A549 (cell line): ENCODE data around the gene NFASC. TPM values are rescaled to one million over a fixed set of nuclear protein-coding genes. Genes with fewer than 3 reads are reported as not detected.

Experiments
- ATAC-seq, 2 experiments: fragments of 200-7000 bp in 1 of 2; fragments of >200 bp in 1 of 2; cut with Nextera tagmentation in 1 of 2; cut with Tn5 transposase in 1 of 2; 3 replicates each; pipeline versions ENCODE4 v1.8.0 to v1.9.1; 2018 to 2020; ENCODE audit warnings: mild to moderate bottlenecking in 1 of 2, moderate library complexity in 1 of 2
- CTCF ChIA-PET: fragments of 300-600 bp; sonication (Branson Sonifier 250); formaldehyde crosslinking; extraction: SDS; loops from one replicate; lab custom pipeline; 2021; ENCODE audit warnings: antibody characterized with exemption, inconsistent platforms; lab: Yijun Ruan, JAX
- POLR2A ChIA-PET: fragments of 350-600 bp; formaldehyde crosslinking; extraction: SDS; loops from one replicate; lab custom pipeline; 2021; ENCODE audit warnings: antibody characterized with exemption, inconsistent platforms; lab: Yijun Ruan, JAX
- DNase-seq, 2 experiments: peaks; one replicate each; pipeline versions ENCODE4 v3.0.0 to v3.0.0-alpha.2; 2011 to 2016; ENCODE audit warnings: low read depth in 1 of 2, low spot score in 1 of 2
- FAIRE-seq: peaks from 2 replicates; lab custom pipeline; 2011; peaks lifted over from hg19 to GRCh38; lab: Jason Lieb, UNC
- H3K27ac ChIP-seq, 2 experiments: fragments of >200 bp; sonication (Bioruptor Twin); formaldehyde crosslinking; 3 replicates each; pipeline ENCODE4 v1.5.1; 2016 to 2017
- H3K4me1 ChIP-seq: fragments of >200 bp; sonication (Bioruptor Twin); formaldehyde crosslinking; 3 replicates; pipeline ENCODE4 v1.6.1; 2016
- H3K4me2 ChIP-seq: fragments of >200 bp; sonication (Bioruptor Twin); formaldehyde crosslinking; 3 replicates; pipeline ENCODE4 v1.6.1; 2016
- H3K4me3 ChIP-seq: fragments of >200 bp; sonication (Bioruptor Twin); formaldehyde crosslinking; 3 replicates; pipeline ENCODE4 v1.5.1; 2016
- H3K9me3 ChIP-seq: fragments of >200 bp; sonication (Bioruptor Twin); formaldehyde crosslinking; 3 replicates; pipeline ENCODE4 v1.6.1; 2016
- ATOH8 ChIP-seq: fragments of 250-450 bp; sonication (Bioruptor Pico); IDR thresholded peaks from 2 replicates; pipeline ENCODE4 v1.5.0; 2020; ENCODE audit warnings: low read depth, mild to moderate bottlenecking, moderate library complexity
- BCL3 ChIP-seq: fragments of >200 bp; sonication (Bioruptor Twin); formaldehyde crosslinking; IDR thresholded peaks from 3 replicates; pipeline ENCODE4 v1.6.1; 2016
- BHLHE40 ChIP-seq: IDR thresholded peaks from 2 replicates; pipeline ENCODE4 v1.6.1; 2012; ENCODE audit warnings: low read depth, low read length, inconsistent platforms
- CHD4 ChIP-seq: fragments of 200-600 bp; sonication (generic); IDR thresholded peaks from 2 replicates; pipeline ENCODE4 v1.6.1; 2016; ENCODE audit warnings: antibody characterized with exemption, mild to moderate bottlenecking, borderline replicate concordance
- E2F6 ChIP-seq: IDR thresholded peaks from 2 replicates; pipeline ENCODE4 v1.6.1; 2012; ENCODE audit warnings: low read depth, borderline replicate concordance
- EHF ChIP-seq: fragments of 250-450 bp; sonication (Bioruptor Pico); IDR thresholded peaks from 2 replicates; pipeline ENCODE4 v1.5.0; 2020; ENCODE audit warnings: mild to moderate bottlenecking
- EHMT2 ChIP-seq: fragments of 200-600 bp; sonication (generic); IDR thresholded peaks from 2 replicates; pipeline ENCODE4 v1.6.1; 2016; ENCODE audit warnings: antibody characterized with exemption, low read depth, mild to moderate bottlenecking, moderate library complexity
- ESRRA ChIP-seq: fragments of 150-350 bp; IDR thresholded peaks from 2 replicates; pipeline ENCODE4 v1.6.1; 2014; ENCODE audit warnings: mild to moderate bottlenecking, low read length, borderline replicate concordance
- FOSB ChIP-seq: fragments of 250-450 bp; sonication (Bioruptor Pico); IDR thresholded peaks from 2 replicates; pipeline ENCODE4 v1.5.0; 2020; ENCODE audit warnings: mild to moderate bottlenecking, moderate library complexity
- FOSL2 ChIP-seq, 2 experiments: fragments of 450-650 bp in 1 of 2; fragments of >200 bp in 1 of 2; sonication (Bioruptor Twin) in 1 of 2; formaldehyde crosslinking; IDR thresholded peaks; 2 replicates each; pipeline versions ENCODE4 v1.5.0 to v1.6.1; 2016 to 2020; ENCODE audit warnings: mild to moderate bottlenecking in 1 of 2, moderate library complexity in 1 of 2
- GATA3 ChIP-seq: IDR thresholded peaks from 2 replicates; pipeline ENCODE4 v1.6.1; 2012; ENCODE audit warnings: borderline replicate concordance
- HOXA7 ChIP-seq: fragments of 250-450 bp; sonication (Bioruptor Pico); IDR thresholded peaks from 2 replicates; pipeline ENCODE4 v1.5.0; 2020; ENCODE audit warnings: mild to moderate bottlenecking, moderate library complexity
- HOXB13 ChIP-seq: fragments of 250-450 bp; sonication (Bioruptor Pico); IDR thresholded peaks from 2 replicates; pipeline ENCODE4 v1.5.0; 2020; ENCODE audit warnings: low read depth, mild to moderate bottlenecking, moderate library complexity
- JUNB ChIP-seq: fragments of >200 bp; sonication (Bioruptor Twin); formaldehyde crosslinking; IDR thresholded peaks from 2 replicates; pipeline ENCODE4 v1.6.1; 2016
- KDM1A ChIP-seq: fragments of 200-600 bp; sonication (generic); IDR thresholded peaks from 2 replicates; pipeline ENCODE4 v1.6.1; 2016; ENCODE audit warnings: low read depth, mild to moderate bottlenecking
- KDM5A ChIP-seq: fragments of 200-600 bp; sonication (generic); IDR thresholded peaks from 2 replicates; pipeline ENCODE4 v1.6.1; 2016; ENCODE audit warnings: antibody characterized with exemption, mild to moderate bottlenecking
- MAX ChIP-seq: IDR thresholded peaks from 2 replicates; pipeline ENCODE4 v1.6.1; 2012
- MYC ChIP-seq: IDR thresholded peaks from 2 replicates; pipeline ENCODE4 v1.6.1; 2012; ENCODE audit warnings: mild to moderate bottlenecking, inconsistent platforms, low read length, improper control_type of control experiment, borderline replicate concordance
- NFE2L2 ChIP-seq: fragments of 150-350 bp; conservative IDR thresholded peaks from 2 replicates; pipeline ENCODE4 v1.6.1; 2014; ENCODE audit warnings: low read length
- NPAS2 ChIP-seq: fragments of 250-450 bp; sonication (Bioruptor Pico); IDR thresholded peaks from 2 replicates; pipeline ENCODE4 v1.8.0; 2022; ENCODE audit warnings: mild to moderate bottlenecking, moderate library complexity, borderline replicate concordance
- NR3C1 ChIP-seq: fragments of >200 bp; sonication (Bioruptor Twin); formaldehyde crosslinking; IDR thresholded peaks from 3 replicates; pipeline ENCODE4 v1.6.1; 2017
- POLR2A ChIP-seq: IDR thresholded peaks from 2 replicates; pipeline ENCODE4 v1.6.1; 2012; ENCODE audit warnings: mild to moderate bottlenecking, low read length
- POLR2AphosphoS2 ChIP-seq: conservative IDR thresholded peaks from 2 replicates; pipeline ENCODE4 v1.6.1; 2012; ENCODE audit warnings: low read length, improper control_type of control experiment, inconsistent platforms
- RAD21 ChIP-seq, 2 experiments: fragments of >200 bp in 1 of 2; sonication (Bioruptor Twin) in 1 of 2; formaldehyde crosslinking in 1 of 2; IDR thresholded peaks in 1 of 2; conservative IDR thresholded peaks in 1 of 2; 2 replicates in 1 of 2; 3 replicates in 1 of 2; pipeline ENCODE4 v1.6.1; 2012 to 2018; ENCODE audit warnings: inconsistent platforms in 1 of 2
- RCOR1 ChIP-seq: fragments of 150-350 bp; IDR thresholded peaks from 2 replicates; pipeline ENCODE4 v1.6.1; 2014; ENCODE audit warnings: antibody characterized with exemption, low read length, low read depth
- RFX5 ChIP-seq: fragments of 450-650 bp; IDR thresholded peaks from 2 replicates; pipeline ENCODE4 v1.7.1; 2014; ENCODE audit warnings: antibody characterized with exemption, mild to moderate bottlenecking, moderate library complexity
- SREBF2 ChIP-seq: fragments of 450-650 bp; IDR thresholded peaks from 2 replicates; pipeline ENCODE4 v1.6.1; 2014; ENCODE audit warnings: mild to moderate bottlenecking, moderate library complexity
- TP53 ChIP-seq: fragments of 250-450 bp; sonication (Bioruptor Pico); IDR thresholded peaks from 2 replicates; pipeline ENCODE4 v1.5.0; 2021; ENCODE audit warnings: mild to moderate bottlenecking, moderate library complexity
- ZFP36 ChIP-seq: fragments of 450-650 bp; IDR thresholded peaks from 2 replicates; pipeline ENCODE4 v1.6.1; 2014; ENCODE audit warnings: borderline replicate concordance; ENCODE audit not compliant: partially characterized antibody
- ZSCAN20 ChIP-seq: fragments of 250-450 bp; sonication (Bioruptor Pico); IDR thresholded peaks from 2 replicates; pipeline ENCODE4 v1.8.0; 2022; ENCODE audit warnings: mild to moderate bottlenecking, moderate library complexity
- WGBS: methylation state at CpG from one replicate; pipeline ENCODE4 v1.1.6; 2017; ENCODE audit errors: missing lambda C conversion rate; 5-methylcytosine and 5-hydroxymethylcytosine counted together
- polyA plus RNA-seq, 4 experiments: library from polyadenylated mRNA; depleted of rRNA in 3 of 4; stranded (reverse); fragments of >200 nt; fragmentation: RNase III in 1 of 4; extraction: RNeasy Plus Mini Kit Qiagen cat#74134 plus additional on column Dnase treatment in 1 of 4; gene quantifications; 2 replicates in 3 of 4; 3 replicates in 1 of 4; pipeline ENCODE4 v1.2.3, GENCODE V29; 2011 to 2017
- TF ChIP-seq, protein P1 (sequence below): IDR thresholded peaks from 2 replicates; pipeline ENCODE4 v1.6.1; 2012

Gene NFASC
- polyA plus RNA-seq, 2 of the 4 experiments (the other 2 are of a cell fraction): 0.27 to 0.39 TPM

- TF ChIP-seq, protein P1, sequence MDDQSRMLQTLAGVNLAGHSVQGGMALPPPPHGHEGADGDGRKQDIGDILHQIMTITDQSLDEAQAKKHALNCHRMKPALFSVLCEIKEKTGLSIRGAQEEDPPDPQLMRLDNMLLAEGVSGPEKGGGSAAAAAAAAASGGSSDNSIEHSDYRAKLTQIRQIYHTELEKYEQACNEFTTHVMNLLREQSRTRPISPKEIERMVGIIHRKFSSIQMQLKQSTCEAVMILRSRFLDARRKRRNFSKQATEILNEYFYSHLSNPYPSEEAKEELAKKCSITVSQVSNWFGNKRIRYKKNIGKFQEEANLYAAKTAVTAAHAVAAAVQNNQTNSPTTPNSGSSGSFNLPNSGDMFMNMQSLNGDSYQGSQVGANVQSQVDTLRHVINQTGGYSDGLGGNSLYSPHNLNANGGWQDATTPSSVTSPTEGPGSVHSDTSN: no peak
- TF ChIP-seq HOXB13 (CRISPR knock-in tag): no peak
- TF ChIP-seq RCOR1: no peak
- TF ChIP-seq, all 56 proteins: peak for 0
Observed at GRCh38 chr1:204920511-204920910, 49.8 kb downstream of the NFASC start (continued).

DNA sequence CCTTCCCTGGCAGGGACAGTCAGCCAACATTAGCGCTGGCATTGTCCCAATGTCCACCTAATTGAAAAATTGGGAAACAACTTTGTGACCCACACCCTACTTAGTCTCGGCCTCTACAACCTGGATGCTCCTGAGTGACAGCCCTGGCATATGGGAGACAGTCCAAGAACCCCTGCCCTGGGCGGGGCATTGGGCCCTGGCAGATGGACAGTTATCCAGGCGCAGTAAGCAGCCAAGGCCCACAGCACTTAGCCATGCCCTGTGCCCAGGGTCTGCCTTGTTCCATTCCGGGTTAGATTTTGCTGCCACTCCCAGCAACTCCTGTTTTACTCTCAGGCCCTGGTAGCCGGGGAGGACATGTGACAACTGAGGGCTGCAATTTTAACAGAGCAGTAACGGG is 50.3 kb downstream of the NFASC start:
- 64% methylated on average over 7 of the region's 7 CpGs for WGBS
- Histone ChIP-seq H3K27ac (no peak overlapping the region), H3K4me2 (no peak overlapping the region), H3K4me3 (no peak overlapping the region), H3K4me1 (peaks cover 12% of the 10 kb centered on the region; the same call in 2 of the 3 replicates), H3K9me3 (peaks cover 9% of the 10 kb centered on the region; the same call in 1 of the 3 replicates)
- POLR2A ChIA-PET: no interaction called here
- FAIRE-seq: no peak
- DNase-seq: no peak
- TF ChIP-seq NR3C1 (no peak), RCOR1 (no peak), NFE2L2 (no peak), ATOH8 (CRISPR knock-in tag) (no peak), RAD21 (conservative IDR thresholded peaks at IDR 0.05 in 1 of 2, IDR thresholded peaks at IDR 0.05 in 1 of 2) (no peak), CHD4 (no peak), BHLHE40 (no peak), MYC (no peak), NPAS2 (no peak), POLR2AphosphoS2 (no peak), RFX5 (no peak), JUNB (no peak), GATA3 (no peak), KDM5A (no peak), HOXA7 (CRISPR knock-in tag) (no peak), E2F6 (no peak), EHF (CRISPR knock-in tag) (no peak), ZSCAN20 (no peak), MAX (no peak)
- peak in 1 of 2 experiments; percentile 23; a peak in 1 of 6 replicates for ATAC-seq
- CTCF ChIA-PET: no interaction called here

- Histone ChIP-seq H3K9me3 (peaks cover 9% of the 10 kb centered on the region; the same call in 1 of the 3 replicates), H3K4me3 (no peak overlapping the region), H3K4me2 (no peak overlapping the region), H3K27ac (no peak overlapping the region), H3K4me1 (peaks cover 12% of the 10 kb centered on the region; the same call in 2 of the 3 replicates)
- DNase-seq (no peak), FAIRE-seq (no peak), ATAC-seq (no peak)
- CTCF ChIA-PET: interaction anchor here (1.0 kb wide), 1 partner anchor 53 kb away, joined by 3 read pairs; no protein-coding TSS in a partner anchor
- WGBS: 69% methylated on average over 15 of the region's 15 CpGs
- POLR2A ChIA-PET: no interaction called here
- TF ChIP-seq NPAS2 (no peak), BHLHE40 (no peak), POLR2A (no peak), SREBF2 (no peak), BCL3 (no peak), EHMT2 (no peak), FOSL2 (IDR thresholded peaks at IDR 0.05) (no peak), FOSL2 (CRISPR knock-in tag; IDR thresholded peaks at IDR 0.05) (no peak), EHF (CRISPR knock-in tag) (no peak), ESRRA (no peak), GATA3 (no peak), FOSB (CRISPR knock-in tag) (no peak), MYC (no peak), HOXB13 (CRISPR knock-in tag) (no peak), ZFP36 (no peak), KDM5A (no peak), NR3C1 (no peak), KDM1A (no peak), TP53 (CRISPR knock-in tag) (no peak)
- TF ChIP-seq, protein P1: no peak
Observed at GRCh38 chr1:204921855-204922516, 51.3 kb downstream of the NFASC start.
